ENCODE results near the gene APOC3.

The APOC3 gene

DNA sequence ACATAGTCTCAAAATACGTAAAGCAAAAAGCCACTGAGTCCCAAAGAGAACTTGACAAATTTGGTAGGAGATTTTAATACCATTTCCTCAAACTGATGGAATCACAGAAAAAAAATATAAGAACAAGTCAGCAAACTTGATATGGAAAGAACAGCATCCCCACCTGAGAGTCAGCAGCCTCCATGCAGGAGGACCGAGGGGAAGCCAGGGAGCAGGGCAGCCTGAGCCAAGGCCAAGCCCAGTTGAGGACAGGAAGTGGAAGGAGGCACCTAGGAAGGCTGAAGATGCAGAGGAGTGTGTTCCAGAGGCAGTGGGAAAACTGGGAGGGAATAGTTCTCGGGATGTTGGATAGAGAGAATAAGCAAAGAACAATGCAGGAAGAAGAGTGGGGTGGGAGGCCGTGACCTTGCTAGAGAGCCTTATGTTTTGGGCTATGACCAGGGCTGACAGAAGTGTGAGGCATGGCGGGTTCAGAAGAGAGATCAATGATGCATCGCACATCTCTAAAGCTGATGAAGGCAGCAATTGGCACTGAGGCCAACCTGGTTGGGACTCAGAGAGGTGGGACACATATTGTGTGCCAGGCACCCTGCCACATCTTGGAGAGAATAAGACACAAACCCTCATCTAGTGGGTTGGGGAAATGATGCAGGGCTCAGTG lies 22.0 kb upstream of the APOC3 start:
- H3K4me3 ChIP-seq (replicated peaks; ENCODE audit: insufficient read depth, low read length): no peak overlapping the region
- TF ChIP-seq POLR2AphosphoS5 (IDR thresholded peaks at IDR 0.05; ENCODE audit: low read depth): no peak
- TF ChIP-seq SPI1 (IDR thresholded peaks at IDR 0.05; ENCODE audit: borderline replicate concordance, low read depth): no peak
- no peak for TF ChIP-seq GABPA (IDR thresholded peaks at IDR 0.05; ENCODE audit: low read depth)
- TF ChIP-seq, protein P1, sequence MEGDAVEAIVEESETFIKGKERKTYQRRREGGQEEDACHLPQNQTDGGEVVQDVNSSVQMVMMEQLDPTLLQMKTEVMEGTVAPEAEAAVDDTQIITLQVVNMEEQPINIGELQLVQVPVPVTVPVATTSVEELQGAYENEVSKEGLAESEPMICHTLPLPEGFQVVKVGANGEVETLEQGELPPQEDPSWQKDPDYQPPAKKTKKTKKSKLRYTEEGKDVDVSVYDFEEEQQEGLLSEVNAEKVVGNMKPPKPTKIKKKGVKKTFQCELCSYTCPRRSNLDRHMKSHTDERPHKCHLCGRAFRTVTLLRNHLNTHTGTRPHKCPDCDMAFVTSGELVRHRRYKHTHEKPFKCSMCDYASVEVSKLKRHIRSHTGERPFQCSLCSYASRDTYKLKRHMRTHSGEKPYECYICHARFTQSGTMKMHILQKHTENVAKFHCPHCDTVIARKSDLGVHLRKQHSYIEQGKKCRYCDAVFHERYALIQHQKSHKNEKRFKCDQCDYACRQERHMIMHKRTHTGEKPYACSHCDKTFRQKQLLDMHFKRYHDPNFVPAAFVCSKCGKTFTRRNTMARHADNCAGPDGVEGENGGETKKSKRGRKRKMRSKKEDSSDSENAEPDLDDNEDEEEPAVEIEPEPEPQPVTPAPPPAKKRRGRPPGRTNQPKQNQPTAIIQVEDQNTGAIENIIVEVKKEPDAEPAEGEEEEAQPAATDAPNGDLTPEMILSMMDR (IDR thresholded peaks at IDR 0.05; ENCODE audit: insufficient read depth, low read length): no peak
- TF ChIP-seq, protein P2, sequence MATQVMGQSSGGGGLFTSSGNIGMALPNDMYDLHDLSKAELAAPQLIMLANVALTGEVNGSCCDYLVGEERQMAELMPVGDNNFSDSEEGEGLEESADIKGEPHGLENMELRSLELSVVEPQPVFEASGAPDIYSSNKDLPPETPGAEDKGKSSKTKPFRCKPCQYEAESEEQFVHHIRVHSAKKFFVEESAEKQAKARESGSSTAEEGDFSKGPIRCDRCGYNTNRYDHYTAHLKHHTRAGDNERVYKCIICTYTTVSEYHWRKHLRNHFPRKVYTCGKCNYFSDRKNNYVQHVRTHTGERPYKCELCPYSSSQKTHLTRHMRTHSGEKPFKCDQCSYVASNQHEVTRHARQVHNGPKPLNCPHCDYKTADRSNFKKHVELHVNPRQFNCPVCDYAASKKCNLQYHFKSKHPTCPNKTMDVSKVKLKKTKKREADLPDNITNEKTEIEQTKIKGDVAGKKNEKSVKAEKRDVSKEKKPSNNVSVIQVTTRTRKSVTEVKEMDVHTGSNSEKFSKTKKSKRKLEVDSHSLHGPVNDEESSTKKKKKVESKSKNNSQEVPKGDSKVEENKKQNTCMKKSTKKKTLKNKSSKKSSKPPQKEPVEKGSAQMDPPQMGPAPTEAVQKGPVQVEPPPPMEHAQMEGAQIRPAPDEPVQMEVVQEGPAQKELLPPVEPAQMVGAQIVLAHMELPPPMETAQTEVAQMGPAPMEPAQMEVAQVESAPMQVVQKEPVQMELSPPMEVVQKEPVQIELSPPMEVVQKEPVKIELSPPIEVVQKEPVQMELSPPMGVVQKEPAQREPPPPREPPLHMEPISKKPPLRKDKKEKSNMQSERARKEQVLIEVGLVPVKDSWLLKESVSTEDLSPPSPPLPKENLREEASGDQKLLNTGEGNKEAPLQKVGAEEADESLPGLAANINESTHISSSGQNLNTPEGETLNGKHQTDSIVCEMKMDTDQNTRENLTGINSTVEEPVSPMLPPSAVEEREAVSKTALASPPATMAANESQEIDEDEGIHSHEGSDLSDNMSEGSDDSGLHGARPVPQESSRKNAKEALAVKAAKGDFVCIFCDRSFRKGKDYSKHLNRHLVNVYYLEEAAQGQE (IDR thresholded peaks at IDR 0.05; ENCODE audit: insufficient replicate concordance, low read depth): no peak
- DNase-seq (ENCODE audit: low read depth in 1 of 2, low spot score in 1 of 2): no peak
- no peak overlapping the region for H3K27ac ChIP-seq (replicated peaks)
- no peaks in the 10 kb centered on the region for H3K27me3 ChIP-seq (ENCODE audit: insufficient read depth, poor library complexity, severe bottlenecking)

DNA sequence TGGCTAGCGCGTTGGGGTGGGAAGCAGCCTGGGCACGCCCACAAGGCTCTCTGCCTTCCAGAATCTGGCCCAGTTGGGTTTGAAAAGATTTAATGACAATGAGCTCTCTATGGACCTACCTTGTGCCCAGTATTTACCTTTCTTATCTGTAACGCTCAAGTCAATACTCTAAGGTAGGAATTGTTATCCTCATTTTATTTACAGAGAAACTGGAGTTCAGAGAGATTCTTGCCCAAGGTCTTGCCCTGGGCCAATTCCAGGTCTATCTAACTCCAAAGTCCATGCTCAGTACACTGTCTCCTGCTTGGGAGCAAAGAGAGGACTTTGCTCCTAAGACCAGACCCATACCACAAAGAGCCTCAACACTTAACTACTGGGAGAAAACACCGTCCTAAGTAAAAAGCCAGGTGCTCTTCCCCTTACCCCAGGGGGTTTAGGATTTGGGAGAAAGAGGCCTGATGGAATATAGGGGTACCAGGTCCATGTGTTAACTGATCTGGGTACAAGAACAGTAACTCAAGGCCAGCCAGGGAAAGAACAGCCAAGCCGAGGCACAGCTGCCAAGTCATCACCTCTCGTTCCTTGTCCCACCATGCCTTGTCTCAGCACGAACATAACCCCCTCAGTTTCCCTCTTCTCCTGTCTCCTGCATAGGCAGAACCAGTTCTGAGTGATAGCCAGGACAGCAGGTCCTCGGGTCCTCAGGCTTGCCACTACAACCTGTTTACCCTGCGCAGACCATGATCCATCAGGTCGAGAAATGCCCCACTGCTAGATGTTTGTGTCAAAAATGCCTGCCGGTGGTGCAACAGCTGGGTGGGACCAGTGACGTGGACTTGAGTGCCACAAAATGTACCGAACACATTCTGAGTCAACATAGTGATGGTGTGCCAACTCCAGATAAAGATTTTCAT lies 21.2 kb upstream of the APOC3 start:
- DNase-seq (ENCODE audit: low read depth in 1 of 2, low spot score in 1 of 2): no peak
- Histone ChIP-seq H3K27ac (replicated peaks) (no peak overlapping the region), H3K27me3 (ENCODE audit: insufficient read depth, poor library complexity, severe bottlenecking) (no peaks in the 10 kb centered on the region), H3K4me3 (replicated peaks; ENCODE audit: insufficient read depth, low read length) (no peak overlapping the region)
- TF ChIP-seq SPI1 (IDR thresholded peaks at IDR 0.05; ENCODE audit: borderline replicate concordance, low read depth) (no peak), POLR2AphosphoS5 (IDR thresholded peaks at IDR 0.05; ENCODE audit: low read depth) (no peak), GABPA (IDR thresholded peaks at IDR 0.05; ENCODE audit: low read depth) (no peak)
- TF ChIP-seq, protein P1 (IDR thresholded peaks at IDR 0.05; ENCODE audit: insufficient read depth, low read length): no peak
- TF ChIP-seq, protein P2 (IDR thresholded peaks at IDR 0.05; ENCODE audit: insufficient replicate concordance, low read depth): no peak

DNA sequence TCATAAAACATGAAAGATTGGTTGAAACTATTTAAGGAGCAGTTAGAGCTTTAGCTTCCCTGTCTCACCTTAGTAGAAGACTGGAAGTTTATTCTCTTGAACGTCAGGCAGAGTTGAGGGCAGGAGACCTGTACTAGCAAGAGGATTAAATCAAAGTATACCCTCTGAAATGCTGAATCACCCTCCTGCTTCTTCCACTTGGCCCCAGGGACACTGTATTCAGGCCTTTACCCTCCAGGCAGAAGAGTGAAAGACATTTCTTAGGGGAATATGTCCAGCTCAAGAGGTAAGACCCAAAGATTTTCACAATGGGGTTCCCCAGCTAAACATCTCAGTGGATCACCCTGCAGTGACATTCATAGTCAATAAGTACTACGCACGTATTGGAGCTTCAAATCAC lies 18.5 kb upstream of the APOC3 start:
- TF ChIP-seq, protein P2 (IDR thresholded peaks at IDR 0.05; ENCODE audit: insufficient replicate concordance, low read depth): no peak
- no peak for TF ChIP-seq SPI1 (IDR thresholded peaks at IDR 0.05; ENCODE audit: borderline replicate concordance, low read depth)
- Histone ChIP-seq H3K4me3 (replicated peaks; ENCODE audit: insufficient read depth, low read length) (no peak overlapping the region), H3K27me3 (ENCODE audit: insufficient read depth, poor library complexity, severe bottlenecking) (no peaks in the 10 kb centered on the region), H3K27ac (replicated peaks) (no peak overlapping the region)
- DNase-seq (ENCODE audit: low read depth in 1 of 2, low spot score in 1 of 2): no peak
